CD14-positive monocyte (primary cell): Measurements from ENCODE around the gene RNF186. TPM values are rescaled to one million over a fixed set of nuclear protein-coding genes. Genes with fewer than 3 reads are reported as not detected.

Experiments used
- DNase-seq, 3 donors: peaks; one replicate each; pipeline ENCODE4 v3.0.0-alpha.2; 2011 to 2022
- H2AFZ ChIP-seq: 2 replicates; pipeline ENCODE4 v1.6.0; 2012; ENCODE audit warnings: mild to moderate bottlenecking, low read depth, low read length, inconsistent platforms; ENCODE audit not compliant: insufficient read depth, poor library complexity, severe bottlenecking
- H3K27ac ChIP-seq, 2 donors: 1 replicate in 1 of 2; 2 replicates in 1 of 2; pipeline ENCODE4 v1.5.1; 2012 to 2013; ENCODE audit warnings: low read length in 2 of 2, control low read depth in 1 of 2, inconsistent platforms in 1 of 2, low read depth in 1 of 2, mild to moderate bottlenecking in 1 of 2
- H3K27me3 ChIP-seq, 2 donors: one replicate each; pipeline versions ENCODE4 v1.6.0 to v1.6.1; 2011 to 2013; ENCODE audit warnings: low read length in 2 of 2; ENCODE audit not compliant: control insufficient read depth in 2 of 2, insufficient read depth in 2 of 2
- H3K36me3 ChIP-seq, 2 donors: replicated peaks in 1 of 2; 1 replicate in 1 of 2; 2 replicates in 1 of 2; pipeline versions ENCODE4 v1.5.1 to v1.6.1; 2012 to 2013; ENCODE audit warnings: low read length in 2 of 2, control low read depth in 1 of 2, inconsistent platforms in 1 of 2, mild to moderate bottlenecking in 1 of 2; ENCODE audit not compliant: insufficient read depth in 2 of 2, control insufficient read depth in 1 of 2
- H3K4me1 ChIP-seq, 2 donors: 1 replicate in 1 of 2; 2 replicates in 1 of 2; pipeline versions ENCODE4 v1.5.1 to v1.6.1; 2012 to 2013; ENCODE audit warnings: low read length in 2 of 2, control low read depth in 1 of 2, inconsistent platforms in 1 of 2, mild to moderate bottlenecking in 1 of 2, moderate library complexity in 1 of 2; ENCODE audit not compliant: insufficient read depth in 2 of 2, control insufficient read depth in 1 of 2
- H3K4me2 ChIP-seq: replicated peaks from 2 replicates; pipeline ENCODE3; 2012; ENCODE audit warnings: low read length, moderate library complexity, mild to moderate bottlenecking; ENCODE audit not compliant: poor library complexity, severe bottlenecking; ENCODE audit errors: extremely low read depth
- H3K4me3 ChIP-seq, 3 experiments: fragments of 200-600 bp in 1 of 3; sonication (generic) in 1 of 3; replicated peaks in 1 of 3; 1 replicate in 2 of 3; 2 replicates in 1 of 3; pipeline ENCODE4 v1.5.1; 2011 to 2013; ENCODE audit warnings: low read length in 3 of 3, mild to moderate bottlenecking in 3 of 3, control low read depth in 2 of 3, low read depth in 2 of 3, inconsistent platforms in 1 of 3, moderate library complexity in 1 of 3
- H3K79me2 ChIP-seq: 2 replicates; pipeline ENCODE4 v1.6.0; 2012; ENCODE audit warnings: mild to moderate bottlenecking, control low read depth, inconsistent platforms, low read length, moderate library complexity; ENCODE audit not compliant: insufficient read depth
- H3K9ac ChIP-seq: 2 replicates; pipeline ENCODE4 v1.6.0; 2017; ENCODE audit warnings: low read length, mild to moderate bottlenecking; ENCODE audit not compliant: insufficient read depth, poor library complexity, severe bottlenecking
- H3K9me3 ChIP-seq, 2 donors: replicated peaks in 1 of 2; 1 replicate in 1 of 2; 2 replicates in 1 of 2; pipeline versions ENCODE4 v1.5.1 to v1.6.1; 2012 to 2013; ENCODE audit warnings: low read length in 2 of 2, control low read depth in 1 of 2; ENCODE audit not compliant: control insufficient read depth in 1 of 2, insufficient read depth in 1 of 2
- H4K20me1 ChIP-seq: 2 replicates; pipeline ENCODE4 v1.6.0; 2012; ENCODE audit warnings: mild to moderate bottlenecking, low read length, control low read depth, moderate library complexity; ENCODE audit not compliant: insufficient read depth
- H3K27ac Mint-ChIP-seq, 7 donors: one replicate each; pipeline ENCODE4 v1.8.0; 2020; ENCODE audit warnings: mild to moderate bottlenecking in 7 of 7, mixed read lengths in 7 of 7, moderate library complexity in 6 of 7, inconsistent platforms in 2 of 7
- H3K27me3 Mint-ChIP-seq, 3 donors: one replicate each; pipeline ENCODE4 v1.8.0; 2021 to 2022; ENCODE audit warnings: low read depth in 3 of 3, mild to moderate bottlenecking in 3 of 3, mixed read lengths in 3 of 3, moderate library complexity in 3 of 3, inconsistent platforms in 1 of 3
- H3K36me3 Mint-ChIP-seq, 2 donors: one replicate each; pipeline ENCODE4 v1.8.0; 2020; ENCODE audit warnings: mixed read lengths in 2 of 2, inconsistent platforms in 1 of 2, mild to moderate bottlenecking in 1 of 2
- H3K4me1 Mint-ChIP-seq: one replicate; pipeline ENCODE4 v1.8.0; 2020; ENCODE audit warnings: mild to moderate bottlenecking, mixed read lengths
- H3K4me3 Mint-ChIP-seq, 2 donors: one replicate each; pipeline ENCODE4 v1.8.0; 2020; ENCODE audit warnings: mild to moderate bottlenecking in 2 of 2, mixed read lengths in 2 of 2, moderate library complexity in 1 of 2
- H3K9me3 Mint-ChIP-seq, 7 donors: one replicate each; pipeline ENCODE4 v1.8.0; 2020 to 2022; ENCODE audit warnings: mixed read lengths in 7 of 7, mild to moderate bottlenecking in 6 of 7, moderate library complexity in 6 of 7, inconsistent platforms in 2 of 7
- CTCF ChIP-seq: fragments of 200-600 bp; IDR thresholded peaks from one replicate; pipeline ENCODE4 v1.8.0; 2022; ENCODE audit warnings: antibody characterized with exemption, mild to moderate bottlenecking
- WGBS: methylation state at CpG from one replicate; pipeline ENCODE4 v1.1.5; 2013; ENCODE audit warnings: missing lambda C conversion rate; ENCODE audit not compliant: insufficient coverage; 5-methylcytosine and 5-hydroxymethylcytosine counted together
- intact Hi-C, 2 donors: fragments of 100-400 bp; cut with micrococcal nuclease; formaldehyde crosslinking; loops; one replicate each; pipeline versions ENCODE4 v1.15.0 to v1.15.1; 2023
- polyA plus RNA-seq, 3 donors: library from polyadenylated mRNA; depleted of rRNA in 1 of 3; unstranded in 2 of 3; stranded (reverse) in 1 of 3; fragments of 300-500 nt in 2 of 3; fragments of >200 nt in 1 of 3; fragmentation: Illumina TruSeq in 2 of 3; gene quantifications; 1 replicate in 2 of 3; 2 replicates in 1 of 3; pipeline ENCODE4 v1.2.3, GENCODE V29; 2012 to 2021

The RNF186 gene
- polyA plus RNA-seq, 3 donors, result not detected

GRCh38 chr1:19813643-19813960 is 1.5 kb downstream of the RNF186 start:
- Histone ChIP-seq H3K4me1 (no peaks in the 10 kb centered on the region), H4K20me1 (no peaks in the 10 kb centered on the region), H3K4me3 (no peak overlapping the region), H3K27ac (no peak overlapping the region), H3K4me2 (no peak overlapping the region), H3K9me3 (no peaks in the 10 kb centered on the region), H2AFZ (no peak overlapping the region), H3K36me3 (no peaks in the 10 kb centered on the region), H3K79me2 (no peaks in the 10 kb centered on the region), H3K9ac (no peak overlapping the region), H3K27me3 (no peaks in the 10 kb centered on the region)
- H3K27ac Mint-ChIP-seq, result no peak overlapping the region
- no peak for DNase-seq
- TF ChIP-seq CTCF, result no peak
- WGBS, result 92% methylated on average over 3 of the region's 4 CpGs
- no peaks in the 10 kb centered on the region for H3K36me3 Mint-ChIP-seq
- no peaks in the 10 kb centered on the region for H3K4me1 Mint-ChIP-seq
- no peak overlapping the region for H3K4me3 Mint-ChIP-seq
- peaks cover 0 to 2% (median 0%) of the 10 kb centered on the region in 7 donors for H3K9me3 Mint-ChIP-seq
- intact Hi-C loops, result no loop called here
- H3K27me3 Mint-ChIP-seq, result peaks cover 4 to 12% (median 8%) of the 10 kb centered on the region in 3 donors

- Histone ChIP-seq H3K36me3 (no peaks in the 10 kb centered on the region), H2AFZ (no peak overlapping the region), H3K4me2 (no peak overlapping the region), H3K79me2 (no peaks in the 10 kb centered on the region), H3K4me3 (no peak overlapping the region), H3K9ac (no peak overlapping the region), H3K27ac (no peak overlapping the region), H4K20me1 (no peaks in the 10 kb centered on the region), H3K27me3 (no peaks in the 10 kb centered on the region), H3K4me1 (no peaks in the 10 kb centered on the region), H3K9me3 (no peaks in the 10 kb centered on the region)
- WGBS, result 89% methylated on average over 11 of the region's 15 CpGs
- Mint-ChIP-seq H3K27me3 (peaks cover 4 to 10% (median 10%) of the 10 kb centered on the region in 3 donors), H3K4me1 (no peaks in the 10 kb centered on the region), H3K27ac (no peak overlapping the region), H3K4me3 (no peak overlapping the region), H3K36me3 (no peaks in the 10 kb centered on the region), H3K9me3 (peaks cover 0 to 2% (median 0%) of the 10 kb centered on the region in 7 donors)
- no peak for DNase-seq
- intact Hi-C loops, result no loop called here
- TF ChIP-seq CTCF, result no peak
These were observed 2.0 kb downstream of the RNF186 start for GRCh38 chr1:19812875-19813642.
